Fibroblast of mammary gland (primary cell): Measurements from ENCODE around the gene SYT7.
A peak's percentile ranks its signal among the peaks of the same experiment; 100 is the strongest.

Source experiments
- DNase-seq: peaks from one replicate; pipeline ENCODE4 v3.0.0-alpha.2; 2010; ENCODE audit warnings: low read depth
- H3K4me3 ChIP-seq: 2 replicates; pipeline ENCODE4 v1.5.1; 2011; ENCODE audit warnings: low read depth, mild to moderate bottlenecking, low read length, moderate library complexity; ENCODE audit not compliant: control insufficient read depth
- CTCF ChIP-seq: conservative IDR thresholded peaks from 2 replicates; pipeline ENCODE4 v1.5.1; 2011; ENCODE audit warnings: low read depth, low read length, inconsistent platforms; ENCODE audit not compliant: control insufficient read depth, insufficient read depth

SYT7 gene

DNA sequence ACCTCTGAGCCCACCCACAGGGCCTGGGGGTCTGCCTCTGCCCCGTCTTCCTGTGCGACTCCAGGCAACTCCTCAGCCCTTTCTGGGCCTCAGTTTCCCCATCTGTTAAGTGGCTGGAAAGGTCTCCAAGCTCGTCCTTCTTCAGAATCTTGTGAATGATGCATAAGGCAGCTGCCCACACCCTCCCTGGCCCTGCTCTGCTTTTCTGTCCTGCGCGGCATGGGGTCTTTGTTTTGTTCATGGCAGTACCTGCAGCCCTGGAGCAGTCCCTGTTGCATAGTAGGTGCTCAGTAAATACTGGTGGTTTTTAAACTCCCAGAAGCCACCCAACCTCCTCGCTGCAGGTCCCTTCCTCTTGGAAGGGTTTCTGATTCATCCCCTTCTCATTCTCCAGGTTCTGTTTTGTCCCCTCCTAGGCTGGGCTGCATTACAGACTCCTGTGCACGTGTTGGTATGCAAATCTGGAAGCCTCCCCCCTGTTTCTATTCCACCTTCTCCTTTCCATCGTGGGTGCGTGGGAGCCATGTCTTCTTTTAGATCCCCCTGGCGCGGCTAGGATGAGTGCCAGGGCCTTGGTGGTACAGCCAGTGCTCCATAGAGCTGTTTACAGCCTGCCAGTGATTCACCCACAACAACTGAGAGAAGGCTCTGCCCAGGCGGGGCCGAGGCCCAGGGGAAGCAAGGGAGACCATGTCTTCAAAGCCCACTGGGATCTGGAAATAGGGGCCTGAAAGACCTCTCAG, 19.3 kb upstream of the SYT7 start:
- no peak for TF ChIP-seq CTCF
- no peak overlapping the region for H3K4me3 ChIP-seq
- no peak for DNase-seq

GRCh38 chr11:61598886-61599868, 18.3 kb upstream of the SYT7 start:
- H3K4me3 ChIP-seq = no peak overlapping the region
- peak; percentile 87 for DNase-seq
- TF ChIP-seq CTCF = no peak

DNA sequence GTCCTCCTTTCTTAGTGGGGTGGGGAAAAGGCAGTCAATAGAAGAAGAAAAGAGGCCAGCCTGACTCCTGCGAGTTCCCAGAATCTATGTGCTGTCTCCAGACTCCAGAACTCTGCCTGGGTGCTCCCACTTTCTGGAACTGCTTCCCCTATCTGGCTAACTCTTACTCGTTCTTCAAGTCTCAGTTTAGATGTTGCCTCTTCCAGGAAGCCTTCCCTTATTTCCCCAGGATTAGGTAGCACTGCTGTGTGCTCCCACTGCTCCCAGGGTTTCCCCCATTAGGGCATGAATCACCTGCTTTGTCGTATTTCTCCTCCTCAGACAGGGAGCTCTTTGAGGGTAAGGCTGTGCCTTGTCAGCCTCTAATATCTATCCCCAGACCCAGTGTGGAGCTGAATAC, 17.5 kb upstream of the SYT7 start:
- no peak overlapping the region for H3K4me3 ChIP-seq
- TF ChIP-seq CTCF = no peak
- DNase-seq = no peak

DNA sequence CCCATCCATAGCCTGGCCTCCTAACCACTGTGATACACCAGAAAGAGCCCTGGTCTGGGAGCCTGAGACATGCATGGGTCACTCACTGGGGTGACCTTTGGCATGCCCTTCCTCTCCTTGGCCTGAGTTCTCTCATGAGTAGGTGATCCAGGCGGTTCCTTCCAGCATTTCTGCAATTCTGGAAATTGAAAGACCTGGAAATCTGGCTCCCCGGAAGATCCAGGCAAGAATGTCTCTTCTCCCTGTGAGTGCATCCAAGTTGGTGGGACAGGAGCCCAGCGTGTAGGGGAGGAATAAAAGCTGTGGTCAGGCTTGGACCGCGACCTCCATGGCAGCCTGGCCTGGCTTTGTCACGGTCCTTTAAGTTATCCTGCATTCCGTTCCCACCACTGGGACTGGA, 16.1 kb upstream of the SYT7 start:
- no peak for DNase-seq
- no peak for TF ChIP-seq CTCF
- no peak overlapping the region for H3K4me3 ChIP-seq

GRCh38 chr11:61596542-61596941, 15.7 kb upstream of the SYT7 start:
- no peak for TF ChIP-seq CTCF
- H3K4me3 ChIP-seq = no peak overlapping the region
- DNase-seq = no peak

DNA sequence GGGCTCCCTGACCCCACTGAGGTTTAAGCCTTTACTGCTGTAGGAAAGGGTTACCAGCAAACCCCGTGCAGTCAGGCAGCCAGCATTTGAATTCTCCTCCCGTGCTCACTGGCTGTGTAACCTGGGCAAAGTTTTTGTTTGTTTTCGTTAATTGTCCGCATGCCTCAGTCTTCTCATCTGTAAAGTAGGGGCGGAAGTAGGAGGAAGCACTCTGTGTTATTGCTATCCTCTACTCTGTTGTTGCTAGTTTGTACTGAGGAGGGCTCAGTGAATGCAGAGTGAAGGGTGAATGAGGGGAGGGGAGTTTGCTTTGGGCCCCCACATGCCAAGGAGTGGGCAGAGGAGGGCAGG, 14.0 kb upstream of the SYT7 start:
- no peak for TF ChIP-seq CTCF
- DNase-seq = no peak
- H3K4me3 ChIP-seq = no peak overlapping the region
